ENCODE measurements around the gene TEX44. TPM values are rescaled to one million over a fixed set of nuclear protein-coding genes. Genes with fewer than 3 reads are reported as not detected.
A peak's percentile ranks its signal among the peaks of the same experiment; 100 is the strongest.

The TEX44 gene
- total and polyA plus RNA-seq, 2 of the 13 experiments (the other 11 are each of a cell fraction or from before 2014, with no cell fraction given): not detected

DNA sequence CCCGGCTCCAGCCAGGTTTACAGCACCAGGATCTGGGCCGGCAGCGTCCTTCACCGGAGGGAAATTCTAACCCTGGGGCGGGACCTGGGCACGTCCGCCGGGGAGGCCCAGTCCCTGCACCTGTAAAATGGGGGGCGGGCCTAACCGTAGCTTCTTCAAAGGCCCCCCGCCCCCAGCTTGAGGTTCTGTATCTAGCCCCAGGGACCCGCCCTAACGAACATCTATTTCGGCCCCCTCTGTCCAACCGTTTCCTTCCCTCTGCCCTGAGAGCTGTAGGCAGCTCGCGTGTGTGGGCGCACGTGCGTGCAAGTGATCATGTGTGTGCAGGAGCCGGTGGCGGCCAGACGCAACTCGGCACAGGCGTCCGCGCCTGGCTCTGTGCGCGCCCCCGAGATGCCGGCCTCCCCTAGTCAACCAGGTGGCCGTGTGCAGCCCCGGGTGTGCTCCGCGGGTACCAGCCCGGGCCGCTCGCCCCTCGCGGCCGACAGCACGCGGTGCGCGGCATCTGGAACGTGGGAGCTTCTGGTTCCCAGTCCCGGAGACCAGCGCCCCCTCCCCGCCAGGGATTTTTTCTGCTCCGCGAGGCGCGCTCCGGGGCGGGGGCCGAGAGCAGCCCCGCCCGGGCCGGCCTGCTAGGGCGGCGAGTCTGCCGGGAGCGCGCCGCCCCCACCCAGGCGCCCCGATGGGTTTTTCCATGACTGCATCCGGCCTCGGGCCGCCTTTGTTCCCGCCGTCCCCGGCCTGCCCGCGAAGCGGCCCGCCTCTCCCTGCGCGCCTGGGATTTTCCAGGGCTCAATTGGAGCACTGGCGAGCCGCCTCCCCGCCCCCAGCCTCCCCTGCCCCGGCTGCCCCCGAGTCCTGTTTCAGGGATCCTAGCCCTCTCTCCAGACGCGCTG is 21.2 kb downstream of the TEX44 start (continued):
- TF ChIP-seq, protein P1, sequence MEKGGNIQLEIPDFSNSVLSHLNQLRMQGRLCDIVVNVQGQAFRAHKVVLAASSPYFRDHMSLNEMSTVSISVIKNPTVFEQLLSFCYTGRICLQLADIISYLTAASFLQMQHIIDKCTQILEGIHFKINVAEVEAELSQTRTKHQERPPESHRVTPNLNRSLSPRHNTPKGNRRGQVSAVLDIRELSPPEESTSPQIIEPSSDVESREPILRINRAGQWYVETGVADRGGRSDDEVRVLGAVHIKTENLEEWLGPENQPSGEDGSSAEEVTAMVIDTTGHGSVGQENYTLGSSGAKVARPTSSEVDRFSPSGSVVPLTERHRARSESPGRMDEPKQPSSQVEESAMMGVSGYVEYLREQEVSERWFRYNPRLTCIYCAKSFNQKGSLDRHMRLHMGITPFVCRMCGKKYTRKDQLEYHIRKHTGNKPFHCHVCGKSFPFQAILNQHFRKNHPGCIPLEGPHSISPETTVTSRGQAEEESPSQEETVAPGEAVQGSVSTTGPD (CRISPR knock-in tag; IDR thresholded peaks at IDR 0.05): no peak
- TF ChIP-seq SNAPC2 (CRISPR knock-in tag; IDR thresholded peaks at IDR 0.05): 0 out of 2 replicates have a peak, but pooled peaks have one; percentile 22
- TF ChIP-seq ZNF451 (CRISPR knock-in tag; IDR thresholded peaks at IDR 0.05): peak; percentile 55; the same call in 1 of the 2 replicates
- TF ChIP-seq RBM22 (optimal IDR thresholded peaks at IDR 0.05; ENCODE audit: low read length): no peak
- peak; percentile 86; the same call in 1 of the 2 replicates for TF ChIP-seq ZNF235 (CRISPR knock-in tag; IDR thresholded peaks at IDR 0.05; ENCODE audit: borderline replicate concordance)
- TF ChIP-seq SRSF1 (optimal IDR thresholded peaks at IDR 0.05; ENCODE audit: low read depth, low read length): peak; percentile 14
- TF ChIP-seq, protein P2, sequence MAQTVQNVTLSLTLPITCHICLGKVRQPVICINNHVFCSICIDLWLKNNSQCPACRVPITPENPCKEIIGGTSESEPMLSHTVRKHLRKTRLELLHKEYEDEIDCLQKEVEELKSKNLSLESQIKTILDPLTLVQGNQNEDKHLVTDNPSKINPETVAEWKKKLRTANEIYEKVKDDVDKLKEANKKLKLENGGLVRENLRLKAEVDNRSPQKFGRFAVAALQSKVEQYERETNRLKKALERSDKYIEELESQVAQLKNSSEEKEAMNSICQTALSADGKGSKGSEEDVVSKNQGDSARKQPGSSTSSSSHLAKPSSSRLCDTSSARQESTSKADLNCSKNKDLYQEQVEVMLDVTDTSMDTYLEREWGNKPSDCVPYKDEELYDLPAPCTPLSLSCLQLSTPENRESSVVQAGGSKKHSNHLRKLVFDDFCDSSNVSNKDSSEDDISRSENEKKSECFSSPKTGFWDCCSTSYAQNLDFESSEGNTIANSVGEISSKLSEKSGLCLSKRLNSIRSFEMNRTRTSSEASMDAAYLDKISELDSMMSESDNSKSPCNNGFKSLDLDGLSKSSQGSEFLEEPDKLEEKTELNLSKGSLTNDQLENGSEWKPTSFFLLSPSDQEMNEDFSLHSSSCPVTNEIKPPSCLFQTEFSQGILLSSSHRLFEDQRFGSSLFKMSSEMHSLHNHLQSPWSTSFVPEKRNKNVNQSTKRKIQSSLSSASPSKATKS (CRISPR knock-in tag; IDR thresholded peaks at IDR 0.05): no peak
- no peak for TF ChIP-seq MEF2D (CRISPR knock-in tag; IDR thresholded peaks at IDR 0.05)
- TF ChIP-seq NFIB (CRISPR knock-in tag; IDR thresholded peaks at IDR 0.05; ENCODE audit: borderline replicate concordance): no peak
- no peak for TF ChIP-seq ZNF549 (CRISPR knock-in tag; IDR thresholded peaks at IDR 0.05)
- TF ChIP-seq, protein P3, sequence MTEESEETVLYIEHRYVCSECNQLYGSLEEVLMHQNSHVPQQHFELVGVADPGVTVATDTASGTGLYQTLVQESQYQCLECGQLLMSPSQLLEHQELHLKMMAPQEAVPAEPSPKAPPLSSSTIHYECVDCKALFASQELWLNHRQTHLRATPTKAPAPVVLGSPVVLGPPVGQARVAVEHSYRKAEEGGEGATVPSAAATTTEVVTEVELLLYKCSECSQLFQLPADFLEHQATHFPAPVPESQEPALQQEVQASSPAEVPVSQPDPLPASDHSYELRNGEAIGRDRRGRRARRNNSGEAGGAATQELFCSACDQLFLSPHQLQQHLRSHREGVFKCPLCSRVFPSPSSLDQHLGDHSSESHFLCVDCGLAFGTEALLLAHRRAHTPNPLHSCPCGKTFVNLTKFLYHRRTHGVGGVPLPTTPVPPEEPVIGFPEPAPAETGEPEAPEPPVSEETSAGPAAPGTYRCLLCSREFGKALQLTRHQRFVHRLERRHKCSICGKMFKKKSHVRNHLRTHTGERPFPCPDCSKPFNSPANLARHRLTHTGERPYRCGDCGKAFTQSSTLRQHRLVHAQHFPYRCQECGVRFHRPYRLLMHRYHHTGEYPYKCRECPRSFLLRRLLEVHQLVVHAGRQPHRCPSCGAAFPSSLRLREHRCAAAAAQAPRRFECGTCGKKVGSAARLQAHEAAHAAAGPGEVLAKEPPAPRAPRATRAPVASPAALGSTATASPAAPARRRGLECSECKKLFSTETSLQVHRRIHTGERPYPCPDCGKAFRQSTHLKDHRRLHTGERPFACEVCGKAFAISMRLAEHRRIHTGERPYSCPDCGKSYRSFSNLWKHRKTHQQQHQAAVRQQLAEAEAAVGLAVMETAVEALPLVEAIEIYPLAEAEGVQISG (CRISPR knock-in tag; IDR thresholded peaks at IDR 0.05): peak; percentile 79
- TF ChIP-seq GLI4 (CRISPR knock-in tag; IDR thresholded peaks at IDR 0.05; ENCODE audit: borderline replicate concordance): peak; percentile 69; the same call in 1 of the 2 replicates
- TF ChIP-seq ZNF138 (CRISPR knock-in tag; IDR thresholded peaks at IDR 0.05; ENCODE audit: low read depth): 0 out of 2 replicates have a peak, but pooled peaks have one; percentile 34
- peak; percentile 21; the same call in 1 of the 2 replicates for TF ChIP-seq ZFP82 (CRISPR knock-in tag; IDR thresholded peaks at IDR 0.05; ENCODE audit: borderline replicate concordance)
- no peak for TF ChIP-seq NCOA2 (CRISPR knock-in tag; IDR thresholded peaks at IDR 0.05)
- TF ChIP-seq FOXP1 (IDR thresholded peaks at IDR 0.05): no peak
- TF ChIP-seq FOXP1 (CRISPR knock-in tag; IDR thresholded peaks at IDR 0.05): no peak; the same call in 1 of the 2 replicates
- TF ChIP-seq, protein P4, sequence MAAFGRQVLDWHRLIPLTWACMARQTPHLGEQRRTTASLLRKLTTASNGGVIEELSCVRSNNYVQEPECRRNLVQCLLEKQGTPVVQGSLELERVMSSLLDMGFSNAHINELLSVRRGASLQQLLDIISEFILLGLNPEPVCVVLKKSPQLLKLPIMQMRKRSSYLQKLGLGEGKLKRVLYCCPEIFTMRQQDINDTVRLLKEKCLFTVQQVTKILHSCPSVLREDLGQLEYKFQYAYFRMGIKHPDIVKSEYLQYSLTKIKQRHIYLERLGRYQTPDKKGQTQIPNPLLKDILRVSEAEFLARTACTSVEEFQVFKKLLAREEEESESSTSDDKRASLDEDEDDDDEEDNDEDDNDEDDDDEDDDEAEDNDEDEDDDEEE (CRISPR knock-in tag; IDR thresholded peaks at IDR 0.05): peak; percentile 88; the same call in 1 of the 2 replicates
- TF ChIP-seq KLF6 (CRISPR knock-in tag; IDR thresholded peaks at IDR 0.05): peak; percentile 78
- peak; percentile 58; the same call in 1 of the 2 replicates for TF ChIP-seq MXD4 (CRISPR knock-in tag; IDR thresholded peaks at IDR 0.05)
